NCI-H82 (cell line): ENCODE data around the gene SSBP3.

Source experiments
- DNase-seq: peaks from one replicate; lab custom pipeline; 2025; lab: John Stamatoyannopoulos, UW

The SSBP3 gene

GRCh38 chr1:54176621-54177327 lies 229.4 kb downstream of the SSBP3 start:
- DNase-seq, result no peak
